Peyer's patch (tissue), 4 donors: ENCODE results near the gene YDJC. TPM values are rescaled to one million over a fixed set of nuclear protein-coding genes. Genes with fewer than 3 reads are reported as not detected.

Experiments used
- DNase-seq, 3 donors: peaks; one replicate each; pipeline ENCODE4 v3.0.0-alpha.2; 2017 to 2019
- H3K27ac ChIP-seq, 4 donors: fragments of 200-600 bp; sonication (generic); one replicate each; pipeline ENCODE4 v1.5.1; 2016 to 2019
- H3K27me3 ChIP-seq, 2 donors: fragments of 200-600 bp; sonication (generic); one replicate each; pipeline ENCODE4 v1.5.1; 2019
- H3K36me3 ChIP-seq, 3 donors: fragments of 200-600 bp; sonication (generic); one replicate each; pipeline ENCODE4 v1.5.1; 2016 to 2019
- H3K4me1 ChIP-seq, 4 donors: fragments of 200-600 bp; sonication (generic); one replicate each; pipeline ENCODE4 v1.5.1; 2016 to 2019
- H3K4me3 ChIP-seq, 4 donors: fragments of 200-600 bp; sonication (generic); 1 replicate in 3 of 4; 2 replicates in 1 of 4; pipeline ENCODE4 v1.5.1; 2016 to 2019; ENCODE audit warnings: mild to moderate bottlenecking in 1 of 4
- H3K9me3 ChIP-seq, 4 donors: fragments of 200-600 bp; sonication (generic); one replicate each; pipeline ENCODE4 v1.5.1; 2016 to 2019; ENCODE audit warnings: mild to moderate bottlenecking in 1 of 4
- CTCF ChIP-seq, 6 experiments: fragments of 450-650 bp in 4 of 6; fragments of 200-600 bp in 2 of 6; sonication (generic) in 1 of 6; IDR thresholded peaks; one replicate each; pipeline ENCODE4 v1.5.1; 2017 to 2019; ENCODE audit warnings: antibody characterized with exemption in 6 of 6, mild to moderate bottlenecking in 3 of 6, moderate library complexity in 1 of 6
- POLR2A ChIP-seq, 2 donors: fragments of 450-650 bp; IDR thresholded peaks; one replicate each; pipeline ENCODE4 v1.5.1; 2017; ENCODE audit warnings: antibody characterized with exemption in 2 of 2, mild to moderate bottlenecking in 2 of 2, moderate library complexity in 2 of 2
- total RNA-seq, 4 donors: library from RNA; depleted of rRNA; stranded (reverse); fragments of >200 nt; gene quantifications; one replicate each; pipeline ENCODE4 v1.1.0, GENCODE V29; 2016

Gene YDJC
- total RNA-seq, 4 donors from 2014 or later, result 36.3 to 54.2 (median 38.8) TPM

GRCh38 chr22:21663738-21664137 lies 33.9 kb upstream of the YDJC start:
- DNase-seq, result peak in 1 of 3 donors; percentile 43
- no peaks in the 10 kb centered on the region for H3K36me3 ChIP-seq
- TF ChIP-seq POLR2A (IDR thresholded peaks at IDR 0.05) (no peak), CTCF (IDR thresholded peaks at IDR 0.05) (no peak)

DNA sequence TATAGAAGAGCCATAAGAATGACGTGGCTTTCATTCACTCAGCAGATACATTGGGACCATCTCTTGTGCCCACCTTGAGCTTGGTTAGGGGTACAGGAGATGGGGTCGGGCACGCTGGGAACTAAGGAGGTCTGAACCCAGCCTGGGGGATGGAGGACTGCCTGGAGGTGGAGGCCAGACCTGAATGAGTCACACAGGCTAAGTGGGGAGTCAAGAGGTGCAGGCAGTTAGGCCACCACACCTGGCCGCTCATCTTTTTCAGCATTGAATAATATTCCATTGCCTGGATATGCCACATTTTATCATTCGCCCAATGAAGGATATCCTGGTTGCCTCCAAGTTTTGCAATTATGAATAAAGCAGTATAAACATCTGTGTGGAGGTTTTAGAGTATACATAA lies 32.2 kb upstream of the YDJC start:
- no peaks in the 10 kb centered on the region for H3K27me3 ChIP-seq
- DNase-seq, result no peak
- no peak for TF ChIP-seq POLR2A (IDR thresholded peaks at IDR 0.05)
- TF ChIP-seq CTCF (IDR thresholded peaks at IDR 0.05), result no peak
- H3K4me1 ChIP-seq, result peaks cover 0 to 16% (median 2%) of the 10 kb centered on the region in 4 donors
- no peaks in the 10 kb centered on the region for H3K9me3 ChIP-seq
- no peak overlapping the region for H3K4me3 ChIP-seq
- H3K27ac ChIP-seq, result no peak overlapping the region
- H3K36me3 ChIP-seq, result no peaks in the 10 kb centered on the region

More at GRCh38 chr22:21663738-21664137, 33.9 kb upstream of the YDJC start:
- Histone ChIP-seq H3K27me3 (no peaks in the 10 kb centered on the region), H3K4me3 (no peak overlapping the region), H3K4me1 (peaks cover 0 to 11% (median 0%) of the 10 kb centered on the region in 4 donors), H3K9me3 (no peaks in the 10 kb centered on the region), H3K27ac (no peak overlapping the region)

DNA sequence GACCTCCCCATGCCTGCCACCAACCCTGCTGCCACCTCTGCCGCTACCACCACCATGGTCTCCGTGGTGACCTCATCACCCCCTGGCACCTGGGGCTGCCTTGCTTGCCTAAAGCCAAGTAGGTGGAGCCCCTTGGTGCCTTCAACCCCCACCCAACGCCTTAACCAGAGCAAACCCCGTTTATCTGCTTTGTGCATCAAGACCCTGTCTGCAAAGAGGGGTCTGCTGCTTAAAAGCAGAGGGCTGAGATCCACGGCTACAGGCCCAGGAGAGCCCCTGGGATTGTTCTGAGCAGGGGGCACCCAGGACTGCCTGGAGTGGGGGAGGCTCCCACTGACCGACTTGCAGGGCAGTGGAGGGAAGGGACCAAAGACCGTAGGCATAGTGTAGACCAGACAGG lies 31.1 kb upstream of the YDJC start:
- no peaks in the 10 kb centered on the region for H3K9me3 ChIP-seq
- TF ChIP-seq POLR2A (IDR thresholded peaks at IDR 0.05) (no peak), CTCF (IDR thresholded peaks at IDR 0.05) (no peak)
- H3K4me1 ChIP-seq, result peaks cover 0 to 13% (median 2%) of the 10 kb centered on the region in 4 donors
- H3K27ac ChIP-seq, result no peak overlapping the region
- no peak overlapping the region for H3K4me3 ChIP-seq
- no peak for DNase-seq
- no peaks in the 10 kb centered on the region for H3K27me3 ChIP-seq
- H3K36me3 ChIP-seq, result no peaks in the 10 kb centered on the region

DNA sequence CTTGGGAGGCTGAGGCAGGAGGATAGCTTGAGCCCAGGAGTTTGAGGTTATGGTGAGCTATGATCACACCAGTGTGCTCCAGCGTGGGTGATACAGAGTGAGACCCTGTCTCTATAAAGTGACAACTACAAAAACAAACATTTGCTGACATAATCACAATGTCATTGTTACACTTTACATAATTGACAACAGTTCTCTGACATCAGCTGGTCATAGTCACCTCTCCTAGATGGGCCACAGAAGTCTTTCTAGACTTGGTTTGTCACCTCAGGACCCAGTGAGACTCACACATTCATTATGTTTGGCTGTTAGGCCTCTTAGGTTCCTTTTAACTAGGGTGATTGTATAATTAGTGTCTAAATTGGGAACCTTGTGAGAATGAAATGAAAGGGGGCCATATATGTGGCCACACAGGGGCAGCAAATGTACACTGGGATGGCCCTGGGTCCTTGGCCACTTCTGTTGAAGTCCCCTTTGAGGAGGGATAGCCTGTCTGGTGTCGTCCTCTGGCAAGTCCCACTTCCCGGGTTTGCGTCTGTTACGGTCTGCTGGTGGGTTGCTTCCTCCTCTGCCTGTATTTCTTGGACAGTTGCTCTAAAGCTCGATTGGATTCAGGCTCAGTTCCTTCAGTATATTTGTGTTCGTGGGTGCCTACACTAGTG lies 30.2 kb upstream of the YDJC start:
- H3K27me3 ChIP-seq, result no peaks in the 10 kb centered on the region
- peaks cover 0 to 10% (median 2%) of the 10 kb centered on the region in 4 donors for H3K4me1 ChIP-seq
- H3K27ac ChIP-seq, result no peak overlapping the region
- TF ChIP-seq CTCF (IDR thresholded peaks at IDR 0.05) (no peak), POLR2A (IDR thresholded peaks at IDR 0.05) (no peak)
- H3K36me3 ChIP-seq, result no peaks in the 10 kb centered on the region
- no peak for DNase-seq
- H3K4me3 ChIP-seq, result no peak overlapping the region
- no peaks in the 10 kb centered on the region for H3K9me3 ChIP-seq

DNA sequence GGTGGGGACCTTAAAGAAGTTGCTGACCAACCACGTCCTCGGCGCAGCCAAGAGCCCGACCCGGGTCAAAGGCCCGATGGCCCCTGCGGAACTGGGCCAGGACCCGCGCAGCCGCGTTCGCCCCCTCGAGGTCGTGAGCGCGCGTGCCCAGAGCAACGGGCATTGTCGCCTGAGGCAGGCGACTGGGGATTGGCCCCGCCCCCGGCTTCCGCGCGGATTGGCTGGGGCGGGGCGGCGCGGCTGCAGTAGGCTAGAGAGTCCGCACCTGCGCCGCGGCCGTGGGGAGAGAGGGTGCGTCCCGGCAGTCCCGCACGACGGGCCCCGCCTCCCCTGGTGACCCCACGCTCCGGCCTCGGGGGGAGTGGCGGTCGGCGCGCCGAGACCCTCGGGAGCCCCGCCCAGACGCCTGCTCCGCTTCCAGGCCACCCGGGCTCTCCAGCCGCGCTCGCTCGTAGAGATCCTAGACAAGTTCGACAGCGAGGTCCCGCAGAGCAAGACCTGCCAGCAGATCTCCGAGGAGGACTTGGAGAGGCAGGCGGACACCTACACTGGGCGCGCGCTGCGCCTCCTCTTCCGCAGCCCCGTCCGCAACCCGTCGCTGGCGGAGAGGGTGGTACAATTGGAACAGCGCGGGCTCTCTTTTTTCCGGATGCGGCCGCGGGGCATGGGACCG lies 27.7 kb upstream of the YDJC start:
- Histone ChIP-seq H3K4me1 (peaks cover 1 to 14% (median 3%) of the 10 kb centered on the region in 4 donors), H3K27me3 (no peaks in the 10 kb centered on the region), H3K4me3 (peak overlapping the region; percentile 51 to 81 (median 62)), H3K36me3 (no peaks in the 10 kb centered on the region), H3K27ac (peak overlapping the region in 2 of 4 donors; percentile 20 to 75), H3K9me3 (no peaks in the 10 kb centered on the region)
- TF ChIP-seq CTCF (IDR thresholded peaks at IDR 0.05) (peak; percentile 25 to 51 (median 34)), POLR2A (IDR thresholded peaks at IDR 0.05) (peak in 1 of 2 donors; percentile 30)
- peak; percentile 87 to 93 (median 89) for DNase-seq
